ENCODE results near the gene LRRC4C.
"Not testable (repeated sequence)": the region's sequence is repeated elsewhere in the genome, so short reads cannot be mapped to it uniquely, and the experiment has no call there.

The LRRC4C gene

GRCh38 chr11:40175980-40176379 lies 1283.5 kb downstream of the LRRC4C start:
- Histone ChIP-seq H2BK12ac (ENCODE audit: low read length) (no peak overlapping the region), H3K9ac (ENCODE audit: low read depth, low read length, poor library complexity) (no peak overlapping the region), H3K4me2 (ENCODE audit: insufficient read depth, low read length, poor library complexity, severe bottlenecking) (no peak overlapping the region), H3K4ac (ENCODE audit: low read length) (no peak overlapping the region), H2BK15ac (ENCODE audit: low read length) (no peak overlapping the region), H4K8ac (ENCODE audit: low read depth, low read length) (no peak overlapping the region), H2BK5ac (ENCODE audit: low read length) (no peak overlapping the region), H3K14ac (ENCODE audit: low read length) (no peak overlapping the region), H3K4me3 (ENCODE audit: low read length in 2 of 2) (no peak overlapping the region), H2BK120ac (ENCODE audit: low read depth, low read length) (no peak overlapping the region), H3K4me1 (ENCODE audit: control insufficient read depth in 2 of 2, insufficient read depth in 1 of 2, low read depth in 1 of 2, low read length in 2 of 2) (no peaks in the 10 kb centered on the region), H3K23ac (ENCODE audit: low read depth, low read length, poor library complexity) (no peak overlapping the region), H2AK5ac (ENCODE audit: low read depth, low read length) (no peak overlapping the region), H3K9me3 (replicated peaks in 1 of 2; ENCODE audit: control insufficient read depth in 2 of 2, insufficient read depth in 1 of 2, low read depth in 1 of 2, low read length in 2 of 2) (no peaks in the 10 kb centered on the region), H2AFZ (ENCODE audit: low read length) (no peak overlapping the region), H3K36me3 (replicated peaks in 1 of 2; ENCODE audit: control insufficient read depth in 2 of 2, insufficient read depth in 2 of 2, low read length in 2 of 2) (no peaks in the 10 kb centered on the region), H3K27ac (replicated peaks; ENCODE audit: low read length) (no peak overlapping the region), H3K18ac (ENCODE audit: low read length) (no peak overlapping the region), H3K79me1 (ENCODE audit: low read depth, low read length) (no peaks in the 10 kb centered on the region), H3K27me3 (ENCODE audit: control insufficient read depth in 3 of 3, insufficient read depth in 3 of 3, low read depth in 1 of 3, low read length in 3 of 3) (no peaks in the 10 kb centered on the region), H4K91ac (ENCODE audit: low read depth, low read length, poor library complexity) (no peak overlapping the region)
- no CpG with 5 or more reads among the region's 3 CpGs for WGBS, 2 donors (ENCODE audit: extremely low coverage in 2 of 2, insufficient read length in 2 of 2, insufficient replicate concordance in 1 of 2)
- DNase-seq (ENCODE audit: low spot score): no peak

GRCh38 chr11:40170078-40170477 lies 1289.4 kb downstream of the LRRC4C start:
- Histone ChIP-seq H3K9me3 (replicated peaks in 1 of 2; ENCODE audit: control insufficient read depth in 2 of 2, insufficient read depth in 1 of 2, low read depth in 1 of 2, low read length in 2 of 2) (no peaks in the 10 kb centered on the region), H2BK12ac (ENCODE audit: low read length) (no peak overlapping the region), H3K36me3 (replicated peaks in 1 of 2; ENCODE audit: control insufficient read depth in 2 of 2, insufficient read depth in 2 of 2, low read length in 2 of 2) (no peaks in the 10 kb centered on the region), H3K27me3 (ENCODE audit: control insufficient read depth in 3 of 3, insufficient read depth in 3 of 3, low read depth in 1 of 3, low read length in 3 of 3) (no peaks in the 10 kb centered on the region), H4K91ac (ENCODE audit: low read depth, low read length, poor library complexity) (no peak overlapping the region), H3K14ac (ENCODE audit: low read length) (no peak overlapping the region), H3K4me1 (ENCODE audit: control insufficient read depth in 2 of 2, insufficient read depth in 1 of 2, low read depth in 1 of 2, low read length in 2 of 2) (peaks cover 2 to 15% of the 10 kb centered on the region in 2 donors), H2BK120ac (ENCODE audit: low read depth, low read length) (no peak overlapping the region), H2BK15ac (ENCODE audit: low read length) (no peak overlapping the region), H3K23ac (ENCODE audit: low read depth, low read length, poor library complexity) (no peak overlapping the region), H3K79me1 (ENCODE audit: low read depth, low read length) (no peaks in the 10 kb centered on the region), H3K4me3 (ENCODE audit: low read length in 2 of 2) (no peak overlapping the region), H3K27ac (replicated peaks; ENCODE audit: low read length) (no peak overlapping the region), H3K18ac (ENCODE audit: low read length) (no peak overlapping the region), H2AK5ac (ENCODE audit: low read depth, low read length) (no peak overlapping the region), H3K4ac (ENCODE audit: low read length) (no peak overlapping the region), H3K4me2 (ENCODE audit: insufficient read depth, low read length, poor library complexity, severe bottlenecking) (no peak overlapping the region), H4K8ac (ENCODE audit: low read depth, low read length) (no peak overlapping the region), H3K9ac (ENCODE audit: low read depth, low read length, poor library complexity) (no peak overlapping the region), H2AFZ (ENCODE audit: low read length) (no peak overlapping the region), H2BK5ac (ENCODE audit: low read length) (no peak overlapping the region)
- DNase-seq (ENCODE audit: low spot score): no peak
- WGBS, 2 donors (ENCODE audit: extremely low coverage in 2 of 2, insufficient read length in 2 of 2, insufficient replicate concordance in 1 of 2): no CpG with 5 or more reads among the region's 2 CpGs

DNA sequence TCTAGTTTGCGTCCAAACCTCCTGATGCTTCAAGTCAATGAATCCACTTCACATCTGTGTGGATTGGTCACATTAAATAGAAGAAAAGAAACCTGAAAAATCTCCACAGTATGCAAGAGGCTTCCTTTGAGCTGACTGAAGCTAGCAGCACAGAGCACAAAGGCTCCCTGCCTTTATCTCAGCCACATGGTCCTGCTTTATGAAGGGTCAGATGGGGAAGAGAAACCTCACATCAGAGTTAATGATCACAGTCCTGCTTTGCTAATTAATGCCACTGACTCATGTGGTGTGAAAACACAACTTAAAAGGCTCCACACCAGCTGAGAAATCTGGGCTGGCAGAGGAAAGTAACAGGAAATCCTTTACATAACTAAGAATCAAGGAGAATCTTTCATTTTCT lies 1291.0 kb downstream of the LRRC4C start:
- Histone ChIP-seq H4K8ac (ENCODE audit: low read depth, low read length) (no peak overlapping the region), H3K36me3 (replicated peaks in 1 of 2; ENCODE audit: control insufficient read depth in 2 of 2, insufficient read depth in 2 of 2, low read length in 2 of 2) (no peaks in the 10 kb centered on the region), H3K79me1 (ENCODE audit: low read depth, low read length) (no peaks in the 10 kb centered on the region), H3K4me3 (ENCODE audit: low read length in 2 of 2) (no peak overlapping the region), H3K4me1 (ENCODE audit: control insufficient read depth in 2 of 2, insufficient read depth in 1 of 2, low read depth in 1 of 2, low read length in 2 of 2) (peaks cover 2 to 15% of the 10 kb centered on the region in 2 donors), H2BK120ac (ENCODE audit: low read depth, low read length) (no peak overlapping the region), H3K9ac (ENCODE audit: low read depth, low read length, poor library complexity) (no peak overlapping the region), H3K9me3 (replicated peaks in 1 of 2; ENCODE audit: control insufficient read depth in 2 of 2, insufficient read depth in 1 of 2, low read depth in 1 of 2, low read length in 2 of 2) (no peaks in the 10 kb centered on the region), H3K27ac (replicated peaks; ENCODE audit: low read length) (peak overlapping the region; percentile 44), H2AFZ (ENCODE audit: low read length) (peak overlapping the region; percentile 88), H3K23ac (ENCODE audit: low read depth, low read length, poor library complexity) (no peak overlapping the region), H2AK5ac (ENCODE audit: low read depth, low read length) (no peak overlapping the region), H4K91ac (ENCODE audit: low read depth, low read length, poor library complexity) (no peak overlapping the region), H3K18ac (ENCODE audit: low read length) (no peak overlapping the region), H2BK15ac (ENCODE audit: low read length) (no peak overlapping the region), H3K14ac (ENCODE audit: low read length) (no peak overlapping the region), H2BK12ac (ENCODE audit: low read length) (no peak overlapping the region), H2BK5ac (ENCODE audit: low read length) (no peak overlapping the region), H3K4me2 (ENCODE audit: insufficient read depth, low read length, poor library complexity, severe bottlenecking) (no peak overlapping the region), H3K27me3 (ENCODE audit: control insufficient read depth in 3 of 3, insufficient read depth in 3 of 3, low read depth in 1 of 3, low read length in 3 of 3) (no peaks in the 10 kb centered on the region), H3K4ac (ENCODE audit: low read length) (no peak overlapping the region)
- no CpG with 5 or more reads among the region's 1 CpG for WGBS, 2 donors (ENCODE audit: extremely low coverage in 2 of 2, insufficient read length in 2 of 2, insufficient replicate concordance in 1 of 2)
- no peak for DNase-seq (ENCODE audit: low spot score)

DNA sequence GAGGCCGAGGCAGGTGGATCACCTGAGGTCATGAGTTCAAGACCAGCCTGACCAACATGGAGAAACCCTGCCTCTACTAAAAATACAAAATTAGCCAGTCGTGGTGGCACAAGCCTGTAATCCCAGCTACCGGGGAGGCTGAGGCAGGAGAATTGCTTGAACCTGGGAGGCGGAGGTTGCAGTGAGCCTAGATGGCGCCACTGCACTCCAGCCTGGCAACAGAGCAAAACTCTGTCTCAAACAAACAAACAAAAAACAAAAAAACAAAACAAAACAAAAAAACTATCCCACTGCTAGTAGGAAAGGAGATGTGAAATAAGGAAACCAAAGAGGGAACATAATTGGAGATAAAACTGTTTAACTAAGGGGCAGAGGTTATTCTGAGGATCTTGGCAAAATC lies 1291.6 kb downstream of the LRRC4C start:
- WGBS, 2 donors (ENCODE audit: extremely low coverage in 2 of 2, insufficient read length in 2 of 2, insufficient replicate concordance in 1 of 2): no CpG with 5 or more reads among the region's 5 CpGs
- not testable (repeated sequence) for H2AK5ac ChIP-seq (ENCODE audit: low read depth, low read length); H3K18ac ChIP-seq (ENCODE audit: low read length); DNase-seq (ENCODE audit: low spot score); H2BK15ac ChIP-seq (ENCODE audit: low read length); H3K36me3 ChIP-seq (replicated peaks in 1 of 2; ENCODE audit: control insufficient read depth in 2 of 2, insufficient read depth in 2 of 2, low read length in 2 of 2); H3K23ac ChIP-seq (ENCODE audit: low read depth, low read length, poor library complexity); H2BK12ac ChIP-seq (ENCODE audit: low read length); H4K8ac ChIP-seq (ENCODE audit: low read depth, low read length); H3K27me3 ChIP-seq (ENCODE audit: control insufficient read depth in 3 of 3, insufficient read depth in 3 of 3, low read depth in 1 of 3, low read length in 3 of 3); H2BK120ac ChIP-seq (ENCODE audit: low read depth, low read length); H3K27ac ChIP-seq (replicated peaks; ENCODE audit: low read length); H3K9ac ChIP-seq (ENCODE audit: low read depth, low read length, poor library complexity); H3K4me3 ChIP-seq (ENCODE audit: low read length in 2 of 2); H3K4ac ChIP-seq (ENCODE audit: low read length); H3K79me1 ChIP-seq (ENCODE audit: low read depth, low read length); H3K14ac ChIP-seq (ENCODE audit: low read length); H3K4me2 ChIP-seq (ENCODE audit: insufficient read depth, low read length, poor library complexity, severe bottlenecking); H3K9me3 ChIP-seq (replicated peaks in 1 of 2; ENCODE audit: control insufficient read depth in 2 of 2, insufficient read depth in 1 of 2, low read depth in 1 of 2, low read length in 2 of 2); H4K91ac ChIP-seq (ENCODE audit: low read depth, low read length, poor library complexity); H2BK5ac ChIP-seq (ENCODE audit: low read length)
- Histone ChIP-seq H2AFZ (ENCODE audit: low read length) (peak overlapping the region; percentile 88), H3K4me1 (ENCODE audit: control insufficient read depth in 2 of 2, insufficient read depth in 1 of 2, low read depth in 1 of 2, low read length in 2 of 2) (peaks cover 2 to 17% of the 10 kb centered on the region in 2 donors)
